Kidney epithelial cell (primary cell): ENCODE measurements around the gene EPO. TPM values are rescaled to one million over a fixed set of nuclear protein-coding genes. Genes with fewer than 3 reads are reported as not detected.

Source experiments
- DNase-seq: peaks from one replicate; pipeline ENCODE4 v3.0.0-alpha.2; 2010; ENCODE audit warnings: low read depth
- H3K27me3 ChIP-seq: 2 replicates; pipeline ENCODE4 v1.6.0; 2011; ENCODE audit warnings: low read length; ENCODE audit not compliant: control insufficient read depth, insufficient read depth
- H3K36me3 ChIP-seq: 2 replicates; pipeline ENCODE4 v1.5.1; 2011; ENCODE audit warnings: low read length; ENCODE audit not compliant: control insufficient read depth, insufficient read depth
- H3K4me3 ChIP-seq: 2 replicates; pipeline ENCODE4 v1.5.1; 2011; ENCODE audit warnings: low read depth, mild to moderate bottlenecking, control low read depth, low read length
- CTCF ChIP-seq: IDR thresholded peaks from 2 replicates; pipeline ENCODE4 v1.5.1; 2011; ENCODE audit warnings: mild to moderate bottlenecking, moderate library complexity, low read length, control low read depth, inconsistent platforms; ENCODE audit not compliant: insufficient read depth, poor library complexity, severe bottlenecking
- total RNA-seq: library from RNA; depleted of rRNA; stranded (reverse); fragments of >200 nt; gene quantifications from 2 replicates; pipeline ENCODE4 v1.2.3, GENCODE V29; 2015

The EPO gene
- total RNA-seq, 1 donor from 2014 or later = not detected

DNA sequence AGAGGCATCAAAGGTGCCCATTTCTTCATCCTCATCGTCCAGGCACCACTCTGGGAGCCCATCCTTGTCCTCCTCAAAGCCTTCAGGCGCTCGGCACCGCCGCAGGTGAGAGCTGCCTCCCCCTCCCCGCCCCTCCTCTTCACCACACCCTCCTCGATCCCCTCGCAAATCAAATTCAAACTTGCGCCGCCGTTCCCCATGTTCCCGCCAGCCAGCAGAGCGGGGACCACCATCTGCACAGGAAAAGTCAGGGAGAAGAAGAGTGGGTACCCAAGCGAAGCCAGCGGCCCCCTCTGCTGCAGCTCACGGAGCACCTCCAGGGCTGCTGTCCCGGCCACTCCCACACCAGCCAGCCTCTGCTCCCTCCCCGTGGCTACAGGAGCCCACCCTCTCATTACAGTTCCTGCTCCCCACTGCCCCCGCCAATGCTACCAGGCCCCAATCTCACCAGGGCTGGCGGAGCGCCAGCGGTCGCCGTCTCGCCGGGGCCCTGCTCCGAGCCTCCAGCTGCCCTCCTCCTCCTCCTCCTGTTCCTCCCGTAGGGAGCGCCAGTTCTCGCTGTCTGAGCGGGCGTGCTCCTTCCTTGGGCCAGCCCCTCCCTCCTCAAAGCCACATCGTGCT, 34.0 kb upstream of the EPO start:
- TF ChIP-seq CTCF = no peak

DNA sequence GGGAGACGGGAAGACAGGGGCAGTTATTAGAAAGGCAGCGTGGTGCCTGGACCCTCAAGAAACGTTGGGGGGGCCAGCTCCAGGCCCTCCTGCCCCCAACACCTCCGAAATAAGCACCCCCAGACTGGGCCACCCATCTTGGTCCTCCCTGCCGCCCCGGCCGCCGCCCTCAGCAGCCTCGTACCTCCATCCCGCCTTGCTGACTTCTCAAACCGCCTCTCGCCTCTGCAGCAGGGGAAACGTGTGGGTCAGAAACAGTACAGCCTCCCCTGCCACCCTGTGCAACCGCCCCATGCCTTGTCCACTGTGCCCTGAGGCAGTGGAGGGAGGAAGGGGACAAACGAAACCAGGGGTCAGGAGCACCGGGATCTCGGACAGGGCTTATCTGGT, 33.5 kb upstream of the EPO start:
- Histone ChIP-seq H3K4me3 (no peak overlapping the region), H3K27me3 (no peaks in the 10 kb centered on the region), H3K36me3 (peaks cover 2% of the 10 kb centered on the region)
- DNase-seq = no peak
- TF ChIP-seq CTCF = no peak

More for the DNA sequence above, 34.0 kb upstream of the EPO start:
- Histone ChIP-seq H3K36me3 (peaks cover 3% of the 10 kb centered on the region), H3K27me3 (no peaks in the 10 kb centered on the region), H3K4me3 (no peak overlapping the region)
- no peak for DNase-seq

DNA sequence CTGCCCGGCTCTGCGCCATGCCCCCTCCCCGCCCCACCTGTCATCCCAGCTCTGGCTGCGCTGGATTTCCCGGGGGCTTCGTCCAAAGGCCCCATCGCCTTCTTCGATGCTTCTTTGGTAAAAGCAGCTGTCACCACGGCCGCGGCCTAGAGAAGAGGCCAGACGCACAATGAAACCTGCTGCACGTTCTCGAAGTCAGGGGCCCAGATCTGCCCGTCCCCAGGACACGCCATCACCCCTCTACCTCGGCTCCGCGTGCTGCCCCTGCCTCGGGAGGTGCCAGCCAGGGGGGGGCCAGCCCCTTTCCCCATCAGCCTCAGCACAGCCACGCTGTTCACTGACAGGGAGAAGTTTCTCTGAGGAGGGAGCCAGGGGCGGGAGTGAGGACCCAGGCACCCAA, 33.0 kb upstream of the EPO start:
- no peak for TF ChIP-seq CTCF
- H3K4me3 ChIP-seq = no peak overlapping the region
- peaks cover 1% of the 10 kb centered on the region for H3K36me3 ChIP-seq
- DNase-seq = no peak
- no peaks in the 10 kb centered on the region for H3K27me3 ChIP-seq

- peaks cover 1% of the 10 kb centered on the region for H3K36me3 ChIP-seq
- no peak for TF ChIP-seq CTCF
- no peaks in the 10 kb centered on the region for H3K27me3 ChIP-seq
- DNase-seq = no peak
- no peak overlapping the region for H3K4me3 ChIP-seq
Measured at GRCh38 chr7:100687751-100688300, 32.4 kb upstream of the EPO start.

DNA sequence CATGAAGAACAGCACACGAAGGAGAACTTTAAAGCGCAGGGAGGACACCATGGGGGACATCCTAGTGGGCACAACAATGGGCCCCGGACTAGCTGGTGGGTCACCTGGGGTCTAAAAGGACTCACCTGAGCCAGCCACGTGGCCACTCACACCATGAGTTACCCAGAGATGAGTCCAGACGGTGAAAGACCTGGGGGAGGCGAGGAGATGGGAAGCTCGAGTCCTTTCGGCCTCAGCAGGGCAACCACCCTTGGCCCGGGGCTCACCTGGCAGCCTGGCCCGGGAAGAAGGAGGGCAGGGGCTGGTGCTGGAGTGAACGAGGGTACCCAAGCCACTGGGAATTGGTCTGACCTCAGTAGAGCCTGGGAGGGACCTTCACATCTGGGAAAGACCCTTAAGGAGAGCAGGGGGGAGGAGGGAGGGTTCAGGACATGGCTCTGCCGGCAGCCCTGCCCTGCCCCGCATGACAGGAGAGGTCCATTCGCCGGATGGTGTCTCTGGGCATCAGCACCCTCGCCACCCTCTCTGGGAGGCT, 31.9 kb upstream of the EPO start:
- no peak for TF ChIP-seq CTCF
- Histone ChIP-seq H3K4me3 (no peak overlapping the region), H3K27me3 (no peaks in the 10 kb centered on the region), H3K36me3 (peaks cover 1% of the 10 kb centered on the region)
- no peak for DNase-seq
